NCI-H1436 (cell line): ENCODE measurements around the gene NPNT.
"Not testable (repeated sequence)": the region's sequence is repeated elsewhere in the genome, so short reads cannot be mapped to it uniquely, and the experiment has no call there.

Experiments used
- DNase-seq: peaks from one replicate; lab custom pipeline; 2025; lab: John Stamatoyannopoulos, UW

NPNT gene

GRCh38 chr4:105894660-105895582 is at the start of gene NPNT:
Gene NPNT (plus strand): TSS chr4:105895471. CDS start chr4:105895653, 182 bp downstream.
- peak; percentile 70 for DNase-seq

- DNase-seq = no peak
Observed at GRCh38 chr4:105845559-105845958, 49.7 kb upstream of the NPNT start.

GRCh38 chr4:105848359-105848758 is 46.9 kb upstream of the NPNT start:
- DNase-seq = not testable (repeated sequence)

- no peak for DNase-seq
Observed at GRCh38 chr4:105851196-105851595, 44.1 kb upstream of the NPNT start.

GRCh38 chr4:105852230-105852629 is 43.0 kb upstream of the NPNT start:
- not testable (repeated sequence) for DNase-seq

GRCh38 chr4:105858466-105859040 is 36.7 kb upstream of the NPNT start:
- no peak for DNase-seq

GRCh38 chr4:105859233-105859632 is 36.0 kb upstream of the NPNT start:
- no peak for DNase-seq

- DNase-seq = no peak
Observed at GRCh38 chr4:105870963-105871362, 24.3 kb upstream of the NPNT start.

- DNase-seq = no peak
Observed at GRCh38 chr4:105871997-105872396, 23.3 kb upstream of the NPNT start.

GRCh38 chr4:105875233-105875632 is 20.0 kb upstream of the NPNT start:
- DNase-seq = no peak

GRCh38 chr4:105878668-105879067 is 16.6 kb upstream of the NPNT start:
- DNase-seq = no peak

- DNase-seq = no peak
Observed at GRCh38 chr4:105887508-105887907, 7.8 kb upstream of the NPNT start.

GRCh38 chr4:105895583-105896460 is 551 bp downstream of the NPNT start:
- peak; percentile 69 for DNase-seq

- DNase-seq = no peak
Observed at GRCh38 chr4:105896461-105896942, 1.2 kb downstream of the NPNT start.

GRCh38 chr4:105896984-105897775 is 1.9 kb downstream of the NPNT start:
- DNase-seq = no peak

- no peak for DNase-seq
Observed at GRCh38 chr4:105900541-105900940, 5.3 kb downstream of the NPNT start.

- DNase-seq = no peak
Observed at GRCh38 chr4:105902550-105903262, 7.4 kb downstream of the NPNT start.

GRCh38 chr4:105909787-105910281 is 14.6 kb downstream of the NPNT start:
- no peak for DNase-seq

GRCh38 chr4:105911426-105911825 is 16.2 kb downstream of the NPNT start:
- DNase-seq = no peak

- no peak for DNase-seq
Observed at GRCh38 chr4:105912633-105913032, 17.4 kb downstream of the NPNT start.
